ENCODE data around the gene PGA5.

DNA sequence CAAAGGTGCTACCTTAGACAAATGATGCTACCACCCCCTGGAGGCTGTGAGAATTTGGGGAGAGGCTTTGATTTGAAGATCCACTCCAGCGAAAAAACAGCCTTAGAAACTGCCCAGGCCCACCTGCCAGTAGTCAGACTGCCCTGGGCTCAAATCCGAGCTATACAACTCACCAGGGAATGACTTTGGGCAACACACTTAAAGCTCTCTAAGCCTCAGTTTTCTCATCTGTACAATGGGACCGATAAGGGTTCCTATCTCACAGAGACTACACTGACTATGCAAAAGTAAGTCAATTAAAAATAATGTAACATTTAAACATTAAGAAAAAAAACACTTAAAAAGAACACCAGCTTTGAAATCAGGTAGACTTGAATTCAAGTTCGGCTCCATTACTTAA is 34.2 kb downstream of the PGA5 start:
- no peak for TF ChIP-seq CTCF (IDR thresholded peaks at IDR 0.05)
- no peak for TF ChIP-seq POLR2A (IDR thresholded peaks at IDR 0.05)

Measured in uterus (tissue), 2 donors.